MM.1S (cell line): ENCODE measurements around the gene CHPF2.

Experiments
- DNase-seq: peaks from one replicate; pipeline ENCODE4 v3.0.0-alpha.2; 2015
- H2AFZ ChIP-seq: fragments of 300-600 bp; sonication (generic); 2 replicates; pipeline ENCODE4 v1.6.0; 2016; ENCODE audit warnings: antibody characterized with exemption, low read length
- H3F3A ChIP-seq: fragments of 300-600 bp; sonication (generic); 2 replicates; pipeline ENCODE4 v1.6.1; 2016; ENCODE audit warnings: mild to moderate bottlenecking, antibody characterized with exemption, low read length, moderate library complexity, mixed read lengths; ENCODE audit not compliant: insufficient read depth
- H3K27ac ChIP-seq: fragments of 300-600 bp; sonication (generic); 2 replicates; pipeline ENCODE4 v1.5.1; 2016; ENCODE audit warnings: mild to moderate bottlenecking, low read length
- H3K27me3 ChIP-seq: fragments of 300-600 bp; sonication (generic); replicated peaks from 2 replicates; pipeline ENCODE4 v1.6.0; 2016; ENCODE audit warnings: low read length; ENCODE audit not compliant: insufficient read depth
- H3K36me3 ChIP-seq: fragments of 300-600 bp; sonication (generic); replicated peaks from 2 replicates; pipeline ENCODE4 v1.6.1; 2016; ENCODE audit warnings: mild to moderate bottlenecking, low read length, mixed read lengths; ENCODE audit not compliant: insufficient read depth
- H3K4me1 ChIP-seq: fragments of 300-600 bp; sonication (generic); 2 replicates; pipeline ENCODE4 v1.6.1; 2016; ENCODE audit warnings: low read length, mixed read lengths
- H3K4me2 ChIP-seq: fragments of 300-600 bp; sonication (generic); 2 replicates; pipeline ENCODE4 v1.6.0; 2016; ENCODE audit warnings: low read depth, low read length
- H3K4me3 ChIP-seq: fragments of 300-600 bp; sonication (generic); 2 replicates; pipeline ENCODE4 v1.5.1; 2016; ENCODE audit warnings: low read length, mixed read lengths
- H3K79me2 ChIP-seq: fragments of 300-600 bp; sonication (generic); 2 replicates; pipeline ENCODE4 v1.6.1; 2016; ENCODE audit warnings: mixed run types, low read length, mixed read lengths
- H3K9ac ChIP-seq: fragments of 300-600 bp; sonication (generic); 2 replicates; pipeline ENCODE4 v1.6.1; 2016; ENCODE audit warnings: low read length, mixed read lengths
- H3K9me2 ChIP-seq: fragments of 300-600 bp; sonication (generic); replicated peaks from 2 replicates; pipeline ENCODE4 v1.6.1; 2016; ENCODE audit warnings: mild to moderate bottlenecking, low read length, mixed read lengths; ENCODE audit not compliant: insufficient read depth
- H3K9me3 ChIP-seq: fragments of 300-600 bp; sonication (generic); replicated peaks from 2 replicates; pipeline ENCODE4 v1.6.1; 2016; ENCODE audit warnings: mild to moderate bottlenecking, low read length, mixed read lengths; ENCODE audit not compliant: insufficient read depth
- H4K20me1 ChIP-seq: fragments of 300-600 bp; sonication (generic); 2 replicates; pipeline ENCODE4 v1.6.1; 2016; ENCODE audit warnings: mild to moderate bottlenecking, low read length, moderate library complexity, mixed read lengths; ENCODE audit not compliant: insufficient read depth
- CTCF ChIP-seq: fragments of 300-600 bp; sonication (generic); IDR thresholded peaks from 2 replicates; pipeline ENCODE4 v1.5.1; 2016; ENCODE audit warnings: antibody characterized with exemption, low read length, mixed read lengths
- EZH2 ChIP-seq: fragments of 300-600 bp; sonication (generic); optimal IDR thresholded peaks from 2 replicates; pipeline ENCODE3; 2017; ENCODE audit warnings: low read depth, mild to moderate bottlenecking, antibody characterized with exemption, low read length, mixed read lengths
- EZH2phosphoT487 ChIP-seq: fragments of 300-600 bp; sonication (generic); IDR thresholded peaks from 2 replicates; pipeline ENCODE4 v1.6.1; 2018; ENCODE audit warnings: antibody characterized with exemption, low read length

CHPF2 gene

GRCh38 chr7:151212626-151213025 lies 19.7 kb upstream of the CHPF2 start:
- H3K36me3 ChIP-seq, result peaks cover 17% of the 10 kb centered on the region; the same call in 1 of the 2 replicates

GRCh38 chr7:151213826-151214225 lies 18.5 kb upstream of the CHPF2 start:
- H3K4me3 ChIP-seq, result no peak overlapping the region
- TF ChIP-seq EZH2 (no peak), CTCF (no peak), EZH2phosphoT487 (no peak)
- no peak overlapping the region for H3K9ac ChIP-seq
- H3K4me2 ChIP-seq, result no peak overlapping the region
- H3F3A ChIP-seq, result no peaks in the 10 kb centered on the region
- H2AFZ ChIP-seq, result no peak overlapping the region
- no peaks in the 10 kb centered on the region for H4K20me1 ChIP-seq
- no peaks in the 10 kb centered on the region for H3K4me1 ChIP-seq
- H3K9me3 ChIP-seq, result no peaks in the 10 kb centered on the region
- H3K27ac ChIP-seq, result no peak overlapping the region
- H3K9me2 ChIP-seq, result no peaks in the 10 kb centered on the region
- H3K79me2 ChIP-seq, result no peaks in the 10 kb centered on the region
- DNase-seq, result no peak
- peaks cover 22% of the 10 kb centered on the region; the same call in 1 of the 2 replicates for H3K36me3 ChIP-seq
- no peaks in the 10 kb centered on the region for H3K27me3 ChIP-seq

More at GRCh38 chr7:151212626-151213025, 19.7 kb upstream of the CHPF2 start:
- Histone ChIP-seq H2AFZ (no peak overlapping the region), H3K4me2 (no peak overlapping the region), H3K4me1 (no peaks in the 10 kb centered on the region), H3K4me3 (no peak overlapping the region), H3K9ac (no peak overlapping the region), H3K9me2 (no peaks in the 10 kb centered on the region), H4K20me1 (no peaks in the 10 kb centered on the region), H3K27ac (no peak overlapping the region), H3K79me2 (no peaks in the 10 kb centered on the region), H3K9me3 (no peaks in the 10 kb centered on the region), H3K27me3 (no peaks in the 10 kb centered on the region), H3F3A (no peaks in the 10 kb centered on the region)
- no peak for TF ChIP-seq CTCF
- no peak for TF ChIP-seq EZH2
- no peak for TF ChIP-seq EZH2phosphoT487
- no peak for DNase-seq

GRCh38 chr7:151215396-151215795 lies 16.9 kb upstream of the CHPF2 start:
- H3K36me3 ChIP-seq, result peaks cover 28% of the 10 kb centered on the region; the same call in 1 of the 2 replicates
- no peaks in the 10 kb centered on the region for H3K9me2 ChIP-seq
- H3K4me2 ChIP-seq, result no peak overlapping the region
- no peak overlapping the region for H3K4me3 ChIP-seq
- H3K27me3 ChIP-seq, result no peaks in the 10 kb centered on the region
- H3F3A ChIP-seq, result no peaks in the 10 kb centered on the region
- H2AFZ ChIP-seq, result no peak overlapping the region
- no peaks in the 10 kb centered on the region for H3K4me1 ChIP-seq
- no peak overlapping the region for H3K9ac ChIP-seq
- no peak overlapping the region for H3K27ac ChIP-seq
- no peaks in the 10 kb centered on the region for H3K79me2 ChIP-seq
- no peaks in the 10 kb centered on the region for H4K20me1 ChIP-seq
- TF ChIP-seq EZH2phosphoT487 (no peak), EZH2 (no peak), CTCF (no peak)
- no peaks in the 10 kb centered on the region for H3K9me3 ChIP-seq
- no peak for DNase-seq
